HS-27A (cell line): ENCODE measurements around the gene ADAMTS12.

ENCODE experiments used
- DNase-seq: peaks from one replicate; pipeline ENCODE4 v3.0.0-alpha.2; 2012; ENCODE audit warnings: low read depth, missing footprints

Gene ADAMTS12

DNA sequence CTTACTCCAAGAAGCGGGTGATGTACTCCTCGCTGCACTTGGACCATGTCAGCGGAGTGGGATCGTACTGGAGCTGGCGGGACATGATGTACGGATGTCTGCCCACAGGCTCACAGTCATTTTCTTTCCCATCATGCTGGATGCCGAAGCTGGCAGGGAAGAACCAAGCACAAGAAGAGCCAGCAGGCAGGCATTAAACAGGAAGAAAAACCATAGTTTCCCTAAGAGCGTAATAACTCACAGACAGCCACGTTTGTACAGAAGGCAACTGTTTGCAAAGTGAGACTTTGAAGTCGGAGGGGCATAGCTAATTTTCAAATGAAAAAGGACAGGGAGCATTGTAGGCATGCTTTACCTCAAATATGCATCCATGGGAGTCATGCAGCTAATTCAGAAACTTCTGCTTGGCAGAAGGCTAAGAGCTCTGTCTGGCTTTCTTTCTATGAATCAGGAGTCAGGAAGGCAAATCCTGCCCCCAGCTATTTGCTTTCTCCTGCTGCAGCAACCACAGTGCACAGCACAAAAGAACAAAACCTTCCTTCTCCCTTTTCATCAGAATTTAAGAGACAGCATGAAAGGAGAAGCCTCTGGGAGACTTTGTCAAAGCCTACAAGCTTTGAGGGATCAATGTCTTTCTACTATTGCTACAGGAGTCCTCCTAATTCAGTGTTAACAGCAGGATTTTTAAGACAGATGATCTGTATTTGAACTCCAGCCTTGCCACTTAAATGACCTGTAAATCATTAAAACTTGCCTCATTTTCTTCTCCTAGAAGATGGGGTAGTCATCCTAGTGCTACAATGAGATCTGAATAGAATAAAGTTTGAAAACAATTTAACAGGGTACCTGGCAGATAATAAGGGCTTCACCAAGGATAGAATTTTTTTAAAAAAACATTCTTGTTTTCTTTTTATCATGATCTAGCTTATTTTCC, 242.0 kb downstream of the ADAMTS12 start:
- no peak for DNase-seq

DNA sequence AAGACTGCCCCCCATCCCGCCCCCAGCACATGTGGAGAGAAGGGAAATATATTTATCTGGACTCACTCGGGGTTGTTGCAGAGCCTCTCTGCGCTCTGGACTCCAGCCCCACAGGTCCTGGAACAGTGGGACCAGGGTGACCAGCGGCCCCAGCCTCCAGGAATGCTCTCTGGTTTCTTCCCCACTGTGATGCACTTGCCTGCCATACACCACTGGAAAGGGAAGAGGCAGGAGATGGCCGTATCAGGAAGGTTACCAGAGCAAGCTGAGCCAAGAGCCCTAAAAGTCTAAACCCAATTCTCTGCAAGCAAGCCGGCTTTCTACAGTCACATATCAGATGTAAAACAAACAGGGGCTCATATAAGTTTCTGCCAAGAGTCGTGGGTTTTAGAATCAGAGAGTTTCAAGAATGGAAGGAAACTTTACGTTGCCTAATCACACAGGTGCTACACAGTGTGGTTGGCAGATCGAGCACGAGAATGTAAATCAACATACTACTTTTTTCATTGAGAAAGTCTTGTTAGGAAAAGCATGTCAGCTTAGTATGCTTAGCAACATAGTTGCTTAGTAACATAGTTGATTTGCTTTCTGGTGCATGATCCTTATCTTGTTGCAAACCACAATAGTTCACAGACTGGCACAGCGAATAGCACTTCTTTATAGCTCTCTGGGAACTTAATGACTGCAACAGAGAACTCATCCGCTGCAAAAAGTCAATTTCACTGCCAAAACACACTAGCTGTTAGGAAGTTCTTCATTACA, 249.9 kb downstream of the ADAMTS12 start:
- no peak for DNase-seq

DNA sequence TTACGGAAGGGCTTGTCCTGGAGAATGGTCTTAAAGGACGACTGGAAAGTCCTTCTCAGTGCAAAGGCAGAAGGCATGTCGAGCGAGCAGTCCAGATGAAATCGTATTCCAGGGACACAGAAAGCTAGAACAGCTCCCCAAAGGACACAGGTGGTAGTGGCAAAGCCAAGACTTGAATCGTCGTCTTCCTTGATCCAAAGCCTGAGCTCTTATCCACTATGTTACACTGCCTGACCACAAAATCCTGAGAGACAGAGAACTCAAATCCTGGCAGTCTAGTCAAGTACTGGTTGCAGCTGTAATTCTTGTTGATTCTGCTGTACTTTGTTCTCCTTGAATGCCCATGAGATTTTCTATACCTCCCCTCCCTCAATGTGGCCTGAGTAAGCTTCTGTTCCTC, 252.3 kb downstream of the ADAMTS12 start:
- no peak for DNase-seq

DNA sequence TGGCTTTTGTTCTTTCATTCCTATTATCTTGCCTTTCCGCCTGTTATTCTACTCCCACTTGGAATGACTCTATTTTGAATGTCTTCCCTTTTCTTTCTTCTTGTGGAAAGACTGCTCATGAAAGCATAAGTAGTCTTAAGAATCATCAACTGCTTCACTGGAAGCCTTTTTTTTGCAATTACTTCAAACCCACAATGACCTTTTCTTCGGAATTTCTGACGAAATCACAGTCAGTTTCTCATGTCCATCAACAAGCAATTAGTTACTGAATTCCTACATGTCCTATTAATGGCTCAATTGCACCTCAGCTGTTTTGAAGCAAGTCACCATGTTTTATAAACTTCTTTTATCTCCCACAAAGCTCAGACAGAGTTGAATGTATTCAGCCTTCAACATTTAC, 254.8 kb downstream of the ADAMTS12 start:
- no peak for DNase-seq

DNA sequence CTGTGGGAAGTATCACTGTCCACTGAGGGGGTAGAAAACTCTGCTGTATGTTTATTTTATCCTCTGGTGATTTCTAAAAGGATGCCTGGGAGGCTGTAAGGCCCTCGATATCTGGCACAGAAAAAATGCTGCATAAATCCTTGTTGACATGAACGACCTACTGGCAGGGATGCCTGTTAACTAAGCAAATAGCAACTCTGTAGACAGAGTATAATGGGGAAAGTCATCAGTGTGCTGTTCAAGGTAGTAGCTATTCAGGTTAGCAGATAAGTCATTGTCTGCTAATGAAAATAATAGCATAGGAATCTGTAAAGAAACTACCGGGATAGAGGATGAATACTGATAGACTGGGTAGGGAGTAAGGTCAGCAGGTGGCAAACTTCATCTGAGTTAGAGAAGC, 256.2 kb downstream of the ADAMTS12 start:
- DNase-seq: no peak

DNA sequence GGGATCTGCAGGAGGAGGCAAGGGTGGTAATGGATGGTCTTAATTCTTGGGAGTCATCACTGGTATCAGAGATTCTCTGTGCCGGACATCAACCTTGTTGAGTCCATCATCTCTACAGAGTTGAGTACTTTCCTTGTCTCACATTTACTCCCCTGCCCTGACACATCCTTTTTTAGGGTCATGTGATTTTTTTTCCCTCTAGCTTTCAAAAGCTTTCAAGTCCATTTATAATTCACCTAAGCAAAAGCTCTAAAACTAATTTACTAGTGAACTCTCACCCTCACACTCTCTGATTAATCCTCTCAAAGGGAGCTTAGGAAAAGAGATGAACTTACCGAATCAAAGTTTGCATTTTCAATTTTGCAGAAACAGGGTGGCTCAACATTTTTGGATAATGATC, 258.1 kb downstream of the ADAMTS12 start:
- DNase-seq: no peak

DNA sequence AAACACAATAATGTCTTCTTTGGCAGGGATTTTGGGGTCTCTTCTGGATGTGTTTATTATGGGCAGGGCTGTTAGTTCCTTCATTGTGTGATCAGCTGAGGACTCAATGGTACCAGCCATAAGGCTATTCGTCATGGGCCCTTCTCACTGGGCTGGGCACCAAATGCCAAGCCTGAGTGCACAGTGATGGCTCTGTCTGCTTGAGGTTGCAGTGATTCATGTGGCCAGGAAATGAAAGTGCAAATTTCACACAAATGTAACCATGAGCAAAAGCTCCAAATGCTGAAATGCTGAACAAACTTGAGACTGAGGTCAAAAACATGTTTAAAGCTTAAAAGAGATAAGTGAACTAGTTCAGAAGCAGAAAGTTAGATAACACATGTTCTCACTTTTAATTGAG, 260.0 kb downstream of the ADAMTS12 start:
- DNase-seq: no peak

DNA sequence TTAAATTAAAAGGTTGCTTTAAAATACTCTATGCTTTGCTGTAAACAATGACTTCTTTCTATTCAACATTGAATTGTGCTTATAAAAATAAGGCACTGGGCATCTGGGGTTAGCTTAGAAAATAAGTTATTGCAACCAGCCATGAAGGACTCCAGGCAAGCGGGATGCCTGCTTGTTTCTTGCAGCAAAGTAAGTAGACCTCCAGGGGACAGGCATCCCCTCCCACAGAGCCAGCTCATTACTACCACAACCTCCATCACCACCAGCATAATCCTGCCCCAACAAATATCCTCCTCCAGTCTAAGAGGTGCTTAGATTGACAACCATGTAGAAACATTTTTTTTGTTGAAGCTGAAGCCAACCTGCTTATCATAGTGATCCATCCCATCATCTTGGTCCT, 260.7 kb downstream of the ADAMTS12 start:
- no peak for DNase-seq

DNA sequence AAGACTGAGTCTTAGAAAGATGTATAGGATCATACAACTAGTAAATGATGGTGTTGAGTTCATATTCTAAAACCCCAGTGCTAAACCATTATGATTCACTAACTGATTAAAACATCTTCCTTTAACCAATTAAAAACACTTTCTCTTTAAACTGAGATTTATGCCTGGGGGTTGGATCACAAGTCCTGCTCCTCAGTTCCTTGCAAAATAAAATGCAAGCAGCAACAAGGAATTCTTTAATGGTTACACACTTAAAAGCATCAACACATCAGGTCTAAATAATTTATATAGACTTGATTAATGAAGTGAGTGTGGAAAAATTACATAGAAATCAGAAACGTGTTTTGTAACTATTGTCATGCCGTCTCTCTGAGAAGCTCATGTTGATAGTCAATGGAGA, 261.8 kb downstream of the ADAMTS12 start:
- no peak for DNase-seq

DNA sequence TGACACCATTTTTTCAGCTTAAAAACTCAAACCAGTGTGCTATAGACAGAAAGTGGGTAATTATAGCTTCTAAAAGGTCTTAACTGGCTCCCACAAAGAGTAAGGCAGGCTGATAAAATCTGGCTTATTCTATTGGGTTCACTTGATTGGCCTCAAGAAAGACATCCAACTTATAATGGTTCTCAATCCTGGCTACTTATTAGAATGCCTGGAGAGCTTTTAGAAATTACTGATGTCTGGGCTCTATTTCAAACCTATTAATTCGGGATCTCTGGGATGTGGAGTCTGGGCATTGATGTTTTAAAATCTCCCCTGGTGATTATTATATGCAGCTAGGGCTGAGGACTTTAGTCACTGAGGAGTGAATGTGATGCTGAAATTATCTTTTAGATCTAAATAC, 263.0 kb downstream of the ADAMTS12 start:
- no peak for DNase-seq

DNA sequence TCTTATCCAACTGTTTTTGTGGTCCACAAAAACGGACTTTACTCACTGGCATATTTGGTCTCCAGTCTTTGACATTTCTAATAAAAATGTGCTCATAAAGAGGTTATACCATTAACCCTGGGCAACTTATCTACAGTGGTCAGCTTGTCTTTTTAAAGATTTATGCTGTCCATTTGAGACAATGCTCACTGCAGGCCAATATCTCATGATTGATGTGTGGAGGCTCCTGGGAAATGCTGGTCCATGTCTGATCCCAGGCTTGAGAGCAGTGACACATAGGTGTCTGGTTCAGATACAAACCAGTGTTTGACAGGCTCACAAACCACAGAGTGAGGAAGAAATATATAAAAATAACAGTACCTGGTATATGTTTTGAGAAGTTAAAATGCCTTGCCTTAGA, 270.3 kb downstream of the ADAMTS12 start:
- no peak for DNase-seq

DNA sequence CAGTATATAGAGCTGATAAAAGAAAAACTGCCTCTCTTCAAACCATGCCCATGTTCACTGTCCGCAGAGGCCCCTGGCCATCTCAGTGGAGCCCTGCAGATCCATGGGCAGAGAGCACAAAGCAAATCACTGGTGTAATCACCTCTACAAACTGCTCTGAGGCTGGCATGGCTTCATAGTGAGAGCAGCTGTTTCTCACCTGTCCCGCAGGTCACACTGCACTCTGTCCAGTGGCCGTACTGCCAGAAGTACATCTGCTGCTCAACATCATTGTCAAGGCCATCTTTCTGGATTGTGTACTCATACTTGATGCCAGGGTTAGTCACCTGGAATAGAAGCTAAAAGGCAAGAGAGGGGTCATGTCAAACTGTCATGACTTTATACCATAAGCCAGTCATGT, 277.8 kb downstream of the ADAMTS12 start:
- DNase-seq: no peak

DNA sequence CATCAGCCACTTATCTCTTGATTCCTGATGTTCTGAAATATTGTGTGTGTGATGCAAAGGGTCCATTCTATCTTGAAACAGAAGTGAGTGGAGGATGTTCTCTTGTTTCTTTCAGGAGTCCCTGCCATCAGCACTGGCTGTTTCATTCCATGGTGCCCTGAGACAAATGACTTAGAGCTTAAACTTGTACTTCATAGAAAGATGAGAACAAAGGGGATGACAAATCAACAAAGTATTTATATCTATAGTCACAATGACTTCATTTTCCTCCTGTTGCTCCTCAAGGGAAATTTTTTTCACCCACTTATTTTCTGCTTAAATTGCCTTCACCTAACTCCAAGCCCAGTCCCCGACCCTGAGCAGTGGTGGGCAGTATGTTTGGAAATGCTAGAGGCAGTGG, 279.4 kb downstream of the ADAMTS12 start:
- peak; percentile 19 for DNase-seq

DNA sequence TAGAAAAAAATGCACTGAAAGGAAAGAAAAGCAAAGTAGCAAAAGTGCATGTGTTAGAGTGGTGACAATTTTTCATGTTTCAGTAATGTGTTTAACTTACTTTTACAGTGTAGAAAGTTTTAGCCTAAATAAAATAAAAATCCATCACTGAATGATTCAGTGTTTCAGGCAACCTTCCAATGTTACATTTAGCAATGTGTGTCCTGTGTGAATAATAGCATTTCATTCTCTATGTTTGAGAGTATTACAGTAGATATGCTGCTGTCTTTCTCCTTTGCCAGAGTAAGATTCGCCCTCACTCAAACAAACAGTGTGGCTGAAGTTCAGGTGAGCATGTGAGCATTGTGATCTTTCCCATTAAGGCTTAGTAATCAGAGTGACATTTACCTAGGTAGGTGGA, 279.9 kb downstream of the ADAMTS12 start:
- DNase-seq: no peak

DNA sequence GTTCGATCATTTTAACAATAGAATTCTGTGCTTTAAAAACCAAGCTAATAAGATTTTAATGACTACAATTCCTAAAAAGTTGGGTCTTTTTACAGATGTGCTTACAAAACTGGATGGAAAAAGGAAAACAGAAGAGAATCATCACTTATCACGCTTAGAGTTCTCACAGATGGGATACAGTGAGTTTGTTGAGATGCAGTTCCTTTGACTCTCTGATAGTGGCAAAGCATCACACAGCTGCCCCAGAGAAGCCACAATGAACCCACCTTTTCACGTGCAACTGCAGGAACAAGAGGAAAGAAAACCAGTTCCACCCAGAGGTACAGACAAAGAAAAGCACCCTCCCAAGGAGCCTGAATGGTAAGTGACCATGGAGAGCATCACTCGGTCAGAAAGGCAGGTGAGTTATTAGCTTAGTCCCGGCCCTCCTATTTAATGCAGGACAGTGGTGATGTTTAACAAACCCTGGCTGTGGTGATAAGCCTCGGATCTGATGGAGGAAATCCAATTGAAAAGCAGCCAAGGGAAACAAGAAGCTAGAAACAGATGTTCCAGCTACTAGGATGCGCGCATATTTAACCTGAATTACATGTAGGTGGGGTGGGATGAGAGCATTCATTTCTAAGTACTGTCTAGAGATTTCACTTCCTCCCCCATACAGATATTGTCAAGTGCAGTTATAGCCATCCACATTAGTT, 283.3 kb downstream of the ADAMTS12 start:
- DNase-seq: no peak

DNA sequence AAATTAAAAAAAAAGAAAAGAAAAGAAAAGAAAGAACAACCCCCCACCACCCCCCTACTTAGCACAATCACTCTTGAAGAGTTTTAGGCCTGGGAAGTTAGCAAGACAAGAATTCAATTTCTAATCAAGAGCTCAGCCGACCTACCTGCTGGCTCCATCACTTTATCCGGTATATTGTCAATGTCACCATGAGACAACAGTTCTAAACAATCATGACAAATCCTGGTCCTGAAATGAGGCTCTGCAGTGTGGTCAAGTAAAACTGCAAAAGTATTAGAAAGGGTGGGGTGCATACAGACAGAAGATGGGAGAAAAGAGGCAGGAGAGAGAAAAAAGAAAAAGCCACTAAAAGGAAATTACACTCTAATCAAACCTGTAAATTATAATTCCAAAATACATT, 287.3 kb downstream of the ADAMTS12 start:
- DNase-seq: no peak

DNA sequence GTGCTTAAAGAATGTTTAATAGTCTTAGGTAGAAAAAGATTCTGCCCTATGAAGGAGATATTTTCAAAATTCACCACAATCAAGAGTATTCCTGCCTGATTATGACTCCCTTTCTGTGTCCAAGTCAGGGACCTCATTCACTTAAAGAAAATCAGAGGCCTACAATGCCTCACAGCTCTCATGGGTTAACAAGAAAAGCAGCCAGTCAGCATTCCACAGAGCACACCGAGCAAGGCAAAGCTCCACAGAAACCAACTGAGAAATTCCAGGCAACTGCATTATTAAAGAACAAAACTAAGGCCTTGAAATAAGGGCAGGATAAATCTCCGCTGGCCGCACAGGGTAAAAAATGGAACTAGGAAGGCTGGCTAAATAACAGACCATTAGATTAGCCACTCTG, 289.9 kb downstream of the ADAMTS12 start:
- DNase-seq: no peak

DNA sequence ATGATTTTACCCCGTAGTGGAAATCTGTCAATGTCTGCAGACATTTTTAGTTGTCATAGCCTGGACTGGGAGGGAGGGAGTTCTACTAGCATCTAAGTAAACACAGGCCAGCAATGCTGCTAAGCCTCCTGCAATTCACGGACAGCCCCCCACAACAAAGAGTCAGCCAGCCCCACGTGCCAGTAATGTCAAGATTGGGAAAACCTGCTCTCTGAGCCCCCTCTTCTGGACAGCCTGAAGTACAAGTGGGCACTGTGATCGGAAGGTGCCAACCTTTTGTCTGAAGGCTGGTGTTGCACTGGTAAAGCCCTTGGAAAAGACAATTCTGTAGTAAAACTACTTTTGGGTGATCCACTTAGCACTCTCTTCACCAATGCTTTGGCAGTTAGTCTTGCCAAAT, 296.5 kb downstream of the ADAMTS12 start:
- DNase-seq: no peak

DNA sequence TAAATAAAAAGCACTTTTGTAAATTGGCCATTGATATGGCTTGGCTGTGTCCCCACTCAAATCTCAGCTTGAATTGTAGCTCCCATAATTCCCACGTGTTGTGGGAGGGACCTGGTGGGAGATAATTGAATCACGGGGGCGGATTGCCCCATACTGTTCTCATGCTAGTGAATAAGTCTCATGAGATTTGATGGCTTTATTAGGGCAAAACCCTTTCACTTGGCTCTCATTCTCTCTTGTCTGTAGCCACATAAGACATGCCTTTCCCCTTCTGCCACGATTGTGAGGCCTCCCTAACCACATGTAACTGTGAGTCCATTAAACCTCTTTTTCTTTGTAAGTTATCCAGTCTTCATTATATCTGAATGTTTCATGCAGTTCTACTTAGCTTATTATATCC, 297.8 kb downstream of the ADAMTS12 start:
- DNase-seq: no peak

DNA sequence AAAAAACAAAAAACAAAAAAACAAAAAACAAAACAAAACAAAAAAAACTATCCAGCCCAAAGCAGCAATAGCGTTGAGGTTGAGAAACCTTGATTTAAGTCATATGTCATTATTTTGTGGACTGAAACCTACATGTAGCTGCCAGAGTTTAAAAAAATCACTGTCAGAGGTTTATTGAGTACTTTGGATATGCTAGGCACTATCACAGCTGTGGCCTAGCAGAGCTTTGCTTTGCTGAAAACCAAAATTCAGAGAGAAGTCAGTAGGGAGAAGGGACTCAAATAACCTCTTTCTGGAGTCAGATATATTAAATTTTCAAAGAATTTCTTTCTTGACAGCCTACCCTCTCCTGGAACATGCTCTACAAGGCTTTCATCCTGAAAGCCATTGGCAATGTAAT, 299.5 kb downstream of the ADAMTS12 start:
- DNase-seq: no peak

DNA sequence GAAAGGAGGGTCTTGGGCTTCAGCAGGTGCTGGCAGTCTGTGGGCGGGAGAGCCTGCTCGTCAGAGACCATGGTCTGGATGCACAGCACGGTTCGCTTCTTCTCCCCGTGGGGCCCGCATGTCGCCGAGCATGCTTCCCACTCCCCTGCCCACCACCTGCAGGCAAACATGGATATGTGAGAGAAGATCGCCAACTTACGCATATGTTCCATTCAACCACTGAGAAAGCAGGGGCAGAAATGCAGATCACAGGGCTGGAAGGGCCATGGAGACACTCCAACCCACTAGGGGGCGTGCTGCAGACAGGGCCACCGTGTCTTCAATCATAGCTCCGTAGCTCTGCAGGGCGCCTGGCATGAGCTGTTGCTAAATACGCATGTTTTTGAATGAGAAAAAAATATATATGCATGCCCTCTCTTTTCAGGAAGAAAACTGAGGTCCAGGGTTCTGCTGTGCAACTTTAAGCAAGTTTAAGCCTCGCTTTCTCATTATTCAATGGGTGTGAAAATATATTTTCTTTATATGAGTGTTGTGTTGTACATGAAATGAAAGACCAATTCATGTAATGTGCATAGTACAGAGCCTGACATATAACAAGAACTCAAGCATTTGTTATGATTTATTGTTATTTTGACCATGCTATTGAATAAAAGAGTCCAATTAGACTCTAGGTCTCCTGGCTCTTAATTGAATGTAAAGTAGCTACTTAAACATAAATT, 303.0 kb downstream of the ADAMTS12 start:
- DNase-seq: no peak

DNA sequence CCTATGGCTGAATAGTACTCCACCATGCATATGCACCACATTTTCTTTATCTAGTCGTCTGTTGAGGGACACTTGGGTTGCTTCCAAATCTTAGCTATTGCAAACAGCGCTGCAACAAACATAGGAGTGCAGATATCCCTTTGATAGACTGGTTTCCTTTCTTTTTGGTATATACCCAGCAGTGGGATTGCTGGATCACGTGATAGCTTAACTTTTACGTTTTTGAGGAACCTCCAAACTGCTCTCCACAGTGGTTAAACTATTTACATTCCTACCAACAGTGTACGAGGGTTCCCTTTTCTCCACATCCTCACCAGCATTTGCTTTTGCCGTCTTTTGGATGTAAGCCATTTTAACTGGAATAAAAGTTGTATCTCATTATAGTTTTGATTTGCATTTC, 308.5 kb downstream of the ADAMTS12 start:
- DNase-seq: no peak
